GM18526 (cell line): ENCODE measurements around the gene PHACTR2.

ENCODE experiments used
- POLR2A ChIP-seq: IDR thresholded peaks from 3 replicates; pipeline ENCODE4 v1.6.1; 2011; ENCODE audit not compliant: insufficient read length; ENCODE audit errors: extremely low read depth

Gene PHACTR2

GRCh38 chr6:143745166-143746133, 67.7 kb downstream of the PHACTR2 start:
- no peak for TF ChIP-seq POLR2A

- TF ChIP-seq POLR2A = no peak
These were observed 68.7 kb downstream of the PHACTR2 start for GRCh38 chr6:143746202-143747119.

GRCh38 chr6:143747347-143747842, 69.6 kb downstream of the PHACTR2 start:
- no peak for TF ChIP-seq POLR2A

GRCh38 chr6:143749891-143750290, 72.1 kb downstream of the PHACTR2 start:
- TF ChIP-seq POLR2A = no peak

- TF ChIP-seq POLR2A = no peak
These were observed 73.1 kb downstream of the PHACTR2 start for GRCh38 chr6:143750877-143751276.

- TF ChIP-seq POLR2A = no peak
These were observed 74.7 kb downstream of the PHACTR2 start for GRCh38 chr6:143752459-143752858.

- no peak for TF ChIP-seq POLR2A
These were observed 75.9 kb downstream of the PHACTR2 start for GRCh38 chr6:143753678-143754077.

- TF ChIP-seq POLR2A = no peak
These were observed 76.4 kb downstream of the PHACTR2 start for GRCh38 chr6:143754204-143754603.

- no peak for TF ChIP-seq POLR2A
These were observed 77.6 kb downstream of the PHACTR2 start for GRCh38 chr6:143755301-143755744.

GRCh38 chr6:143757346-143757832, 79.6 kb downstream of the PHACTR2 start:
- TF ChIP-seq POLR2A = no peak

- no peak for TF ChIP-seq POLR2A
These were observed 80.8 kb downstream of the PHACTR2 start for GRCh38 chr6:143758551-143758950.

- no peak for TF ChIP-seq POLR2A
These were observed 81.9 kb downstream of the PHACTR2 start for GRCh38 chr6:143759666-143760065.

GRCh38 chr6:143761074-143761473, 83.3 kb downstream of the PHACTR2 start:
- no peak for TF ChIP-seq POLR2A

GRCh38 chr6:143762126-143762525, 84.4 kb downstream of the PHACTR2 start:
- no peak for TF ChIP-seq POLR2A
